HG02885 (cell line): ENCODE measurements around the gene BRI3BP.
"Not testable (repeated sequence)": the region's sequence is repeated elsewhere in the genome, so short reads cannot be mapped to it uniquely, and the experiment has no call there.

ENCODE experiments used
- ATAC-seq: cut with Tn5 transposase; IDR thresholded peaks from one replicate; pipeline ENCODE4 v1.9.1; 2021; ENCODE audit warnings: mild to moderate bottlenecking; ENCODE audit not compliant: unreplicated experiment, poor library complexity

BRI3BP gene

GRCh38 chr12:125018356-125018755, 24.9 kb downstream of the BRI3BP start:
- no peak for ATAC-seq

- no peak for ATAC-seq
These were observed 27.7 kb downstream of the BRI3BP start for GRCh38 chr12:125021096-125021495.

- no peak for ATAC-seq
These were observed 28.3 kb downstream of the BRI3BP start for GRCh38 chr12:125021771-125022170.

GRCh38 chr12:125023065-125023464, 29.6 kb downstream of the BRI3BP start:
- no peak for ATAC-seq

GRCh38 chr12:125024949-125025563, 31.6 kb downstream of the BRI3BP start:
- ATAC-seq, result no peak

GRCh38 chr12:125025606-125026235, 32.3 kb downstream of the BRI3BP start:
- ATAC-seq, result no peak

- no peak for ATAC-seq
These were observed 34.7 kb downstream of the BRI3BP start for GRCh38 chr12:125028106-125028505.

GRCh38 chr12:125029761-125030358, 36.4 kb downstream of the BRI3BP start:
- ATAC-seq, result no peak

- ATAC-seq, result not testable (repeated sequence)
These were observed 38.0 kb downstream of the BRI3BP start for GRCh38 chr12:125031471-125031870.

- no peak for ATAC-seq
These were observed 39.2 kb downstream of the BRI3BP start for GRCh38 chr12:125032466-125033152.

GRCh38 chr12:125033288-125033687, 39.8 kb downstream of the BRI3BP start:
- ATAC-seq, result no peak

GRCh38 chr12:125038976-125039625, 45.7 kb downstream of the BRI3BP start:
- ATAC-seq, result no peak

- no peak for ATAC-seq
These were observed 55.6 kb downstream of the BRI3BP start for GRCh38 chr12:125049093-125049458.

GRCh38 chr12:125050446-125050845, 57.0 kb downstream of the BRI3BP start:
- ATAC-seq, result no peak

- no peak for ATAC-seq
These were observed 57.4 kb downstream of the BRI3BP start for GRCh38 chr12:125050868-125051267.

- no peak for ATAC-seq
These were observed 60.4 kb downstream of the BRI3BP start for GRCh38 chr12:125053821-125054220.

- ATAC-seq, result no peak
These were observed 62.1 kb downstream of the BRI3BP start for GRCh38 chr12:125055591-125055990.

- ATAC-seq, result no peak
These were observed 62.9 kb downstream of the BRI3BP start for GRCh38 chr12:125056306-125056705.

- ATAC-seq, result no peak
These were observed 64.3 kb downstream of the BRI3BP start for GRCh38 chr12:125057708-125058107.

- no peak for ATAC-seq
These were observed 67.8 kb downstream of the BRI3BP start for GRCh38 chr12:125061229-125061628.

GRCh38 chr12:125063522-125063921, 70.1 kb downstream of the BRI3BP start:
- not testable (repeated sequence) for ATAC-seq
